DMS53 treated with DMSO at 0.1 percent for 48 hours (cell line): Measurements from ENCODE around the gene NRGN.

ENCODE experiments used
- DNase-seq: peaks from one replicate; lab custom pipeline; 2025; ENCODE audit not compliant: unreplicated experiment; lab: John Stamatoyannopoulos, UW

The NRGN gene

GRCh38 chr11:124779568-124779967 lies 39.8 kb downstream of the NRGN start:
- no peak for DNase-seq

- no peak for DNase-seq
These were observed 43.3 kb downstream of the NRGN start for GRCh38 chr11:124783002-124783401.

GRCh38 chr11:124784051-124784450 lies 44.3 kb downstream of the NRGN start:
- DNase-seq, result no peak

GRCh38 chr11:124788521-124788920 lies 48.8 kb downstream of the NRGN start:
- DNase-seq, result no peak

- DNase-seq, result peak; percentile 24
These were observed 52.0 kb downstream of the NRGN start for GRCh38 chr11:124791626-124792341.

- DNase-seq, result peak; percentile 30
These were observed 53.9 kb downstream of the NRGN start for GRCh38 chr11:124793466-124794278.

- DNase-seq, result no peak
These were observed 56.6 kb downstream of the NRGN start for GRCh38 chr11:124796312-124796711.
